Stimulated activated CD4-positive, alpha-beta T cell treated with anti-CD3 and anti-CD28 coated beads, Interleukin-12 subunit alpha, Interleukin-12 subunit beta, amount 100 ng/mL, for 48 hours (primary cell): ENCODE data around the gene TNS1.

Experiments used
- DNase-seq, 3 donors: peaks; one replicate each; pipeline ENCODE4 v3.0.0-alpha.2; 2020; ENCODE audit warnings: low read depth in 2 of 3, low spot score in 1 of 3

Gene TNS1

DNA sequence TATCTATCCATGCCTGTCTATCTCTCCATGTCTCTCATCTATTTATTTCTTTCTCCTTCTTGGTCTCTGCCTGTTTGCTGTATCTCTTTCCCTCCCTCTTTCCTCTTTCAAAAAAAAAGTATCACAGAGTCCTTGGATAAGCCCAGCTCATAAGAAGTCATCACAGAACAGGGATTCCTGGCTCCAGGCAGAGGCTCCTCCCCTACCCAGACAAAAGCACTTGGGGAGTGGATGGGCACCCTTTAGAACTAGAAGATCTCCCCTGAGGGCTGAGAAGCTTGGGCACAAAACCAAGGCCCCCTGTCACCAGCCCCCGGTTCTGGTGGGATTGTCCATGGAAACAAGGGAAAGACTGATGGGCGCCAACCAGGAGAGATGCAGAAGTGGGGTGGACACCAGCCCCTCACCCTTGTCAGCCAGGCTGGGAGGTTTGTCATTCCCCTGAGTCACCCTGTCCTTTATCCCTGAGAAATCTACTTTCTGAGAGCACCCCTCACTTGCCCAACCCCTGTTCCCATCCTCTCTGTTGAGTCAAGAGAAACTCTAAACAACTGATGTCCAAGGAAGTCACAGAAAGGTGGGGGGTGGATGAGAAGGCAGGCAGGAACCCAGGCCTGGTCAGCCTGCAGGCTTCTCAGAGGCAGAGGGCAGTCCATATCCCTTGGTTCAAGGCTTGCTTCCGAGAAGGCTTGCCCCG lies 127.1 kb downstream of the TNS1 start:
- DNase-seq, result no peak

- no peak for DNase-seq
Observed at GRCh38 chr2:217875138-217875537, 127.7 kb downstream of the TNS1 start.

- no peak for DNase-seq
Observed at GRCh38 chr2:217873371-217873770, 129.4 kb downstream of the TNS1 start.

DNA sequence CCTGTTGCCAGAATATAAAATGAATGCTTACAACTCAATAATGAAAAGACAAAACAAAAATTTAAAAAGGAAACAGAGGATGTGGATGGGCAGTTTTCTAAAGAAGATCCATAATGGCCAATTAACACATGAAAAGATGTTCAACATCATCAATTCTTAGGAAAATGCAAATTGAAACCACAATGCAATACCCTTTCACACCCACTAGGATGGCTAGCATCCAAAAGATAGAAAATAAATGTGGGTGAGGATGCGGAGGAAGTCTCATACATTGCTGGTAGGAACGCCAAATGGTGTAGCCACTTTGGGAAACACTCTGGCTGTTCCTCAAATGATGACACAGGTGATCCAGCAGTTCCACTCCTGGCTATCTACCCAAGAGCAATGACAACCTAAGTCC lies 130.5 kb downstream of the TNS1 start:
- no peak for DNase-seq

GRCh38 chr2:217870528-217871011 lies 132.2 kb downstream of the TNS1 start:
- no peak for DNase-seq

DNA sequence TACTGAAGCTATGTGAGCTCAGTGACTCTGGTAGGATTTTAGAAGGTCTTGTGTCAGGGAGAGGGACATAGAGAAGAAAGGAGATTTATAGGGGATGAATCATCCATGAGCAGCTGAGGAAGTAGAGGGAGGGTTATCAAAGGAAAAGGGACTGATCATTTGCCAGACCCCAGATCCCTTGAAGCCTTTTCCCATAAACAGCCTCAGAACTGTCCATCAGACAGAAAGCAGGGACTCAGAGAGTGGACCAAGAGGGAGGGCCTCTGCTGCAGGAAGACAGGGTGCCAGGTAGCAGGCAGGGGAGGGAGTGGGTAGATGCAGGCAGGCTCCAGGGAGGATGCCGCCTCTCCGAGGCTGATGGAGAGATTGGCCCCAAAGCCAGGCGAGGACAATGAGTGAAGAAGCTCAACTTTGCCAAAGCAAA lies 133.9 kb downstream of the TNS1 start:
- no peak for DNase-seq

DNA sequence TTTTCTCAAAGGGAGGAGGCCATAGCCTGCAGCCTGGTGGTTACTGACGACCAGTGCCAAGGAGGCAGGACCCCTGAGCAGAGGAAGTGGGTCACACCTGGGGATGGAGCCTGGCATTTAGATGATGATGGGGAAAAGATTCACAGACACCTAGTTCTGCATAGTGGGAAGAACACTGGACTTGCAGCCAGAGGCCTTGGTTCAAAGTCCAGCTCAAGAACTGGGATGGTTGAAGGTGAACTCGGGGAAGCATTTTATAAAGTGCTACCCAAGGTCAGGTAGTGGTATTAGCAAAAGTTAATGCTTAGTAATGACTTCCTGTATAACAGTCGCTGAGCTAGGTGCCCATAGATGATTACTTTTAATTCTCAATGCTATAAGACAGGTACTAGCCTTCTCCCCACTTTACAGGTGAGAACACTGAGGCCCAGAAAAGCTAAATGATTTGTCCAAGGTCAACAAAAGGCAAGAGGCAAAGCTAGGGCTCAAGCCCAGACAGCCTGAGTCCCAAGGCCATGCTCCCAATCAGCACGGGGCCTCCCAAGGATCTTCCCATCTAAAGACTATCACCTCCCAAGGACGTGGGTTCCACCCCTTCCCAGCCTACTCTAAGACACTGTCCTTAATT lies 134.4 kb downstream of the TNS1 start:
- DNase-seq, result no peak

GRCh38 chr2:217866457-217866856 lies 136.3 kb downstream of the TNS1 start:
- DNase-seq, result no peak

- DNase-seq, result no peak
Observed at GRCh38 chr2:217864963-217865772, 137.6 kb downstream of the TNS1 start.

DNA sequence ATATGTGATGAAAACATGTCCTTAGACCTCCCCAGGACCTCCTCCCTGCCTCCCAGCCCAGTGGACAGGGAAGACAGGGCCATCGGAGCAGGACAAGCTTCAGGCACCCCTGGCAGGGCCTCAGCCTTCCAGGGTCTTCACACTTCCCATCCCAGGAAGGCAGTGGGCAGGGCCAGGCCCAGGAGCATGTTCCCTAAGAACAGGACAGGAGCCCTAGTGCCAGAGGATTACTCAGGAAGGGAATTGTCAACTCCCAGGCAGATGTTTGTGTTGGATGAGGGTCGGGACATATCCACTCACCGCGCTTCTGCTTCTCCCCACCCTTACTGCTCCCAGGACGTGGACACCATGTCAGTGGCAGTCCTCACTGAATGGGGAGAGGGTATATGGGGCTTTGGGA lies 138.9 kb downstream of the TNS1 start:
- DNase-seq, result no peak

DNA sequence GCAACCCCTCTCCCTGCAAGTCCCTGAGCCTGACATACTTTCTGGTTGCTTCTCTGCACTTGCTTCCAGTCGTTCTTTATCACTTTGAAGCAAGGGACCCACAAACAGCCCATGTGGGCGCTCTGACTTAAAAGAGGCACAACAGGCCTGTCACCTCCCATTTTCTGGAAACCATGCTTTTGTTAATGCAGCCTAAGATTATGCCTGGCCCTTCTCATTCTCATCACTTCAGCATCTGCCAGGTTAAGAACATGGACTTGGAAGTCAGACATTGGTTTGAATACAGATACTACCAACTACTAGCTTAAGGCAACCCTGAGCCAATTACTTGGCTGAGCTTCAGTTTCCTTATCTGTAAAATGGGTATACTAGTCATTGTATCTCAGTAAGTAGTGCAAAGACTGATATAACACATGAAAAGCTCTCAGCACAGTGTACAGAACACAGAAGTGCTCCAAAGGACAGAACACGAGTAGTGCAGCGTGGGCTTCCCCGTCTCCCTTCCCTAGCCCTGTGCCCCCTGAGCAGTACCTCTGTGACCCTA lies 141.4 kb downstream of the TNS1 start:
- no peak for DNase-seq

- DNase-seq, result no peak
Observed at GRCh38 chr2:217859926-217860325, 142.9 kb downstream of the TNS1 start.

GRCh38 chr2:217858519-217859491 lies 144.0 kb downstream of the TNS1 start:
- no peak for DNase-seq

- no peak for DNase-seq
Observed at GRCh38 chr2:217857624-217858506, 144.9 kb downstream of the TNS1 start.

- DNase-seq, result no peak
Observed at GRCh38 chr2:217856871-217857270, 145.9 kb downstream of the TNS1 start.

GRCh38 chr2:217856159-217856558 lies 146.6 kb downstream of the TNS1 start:
- DNase-seq, result no peak

DNA sequence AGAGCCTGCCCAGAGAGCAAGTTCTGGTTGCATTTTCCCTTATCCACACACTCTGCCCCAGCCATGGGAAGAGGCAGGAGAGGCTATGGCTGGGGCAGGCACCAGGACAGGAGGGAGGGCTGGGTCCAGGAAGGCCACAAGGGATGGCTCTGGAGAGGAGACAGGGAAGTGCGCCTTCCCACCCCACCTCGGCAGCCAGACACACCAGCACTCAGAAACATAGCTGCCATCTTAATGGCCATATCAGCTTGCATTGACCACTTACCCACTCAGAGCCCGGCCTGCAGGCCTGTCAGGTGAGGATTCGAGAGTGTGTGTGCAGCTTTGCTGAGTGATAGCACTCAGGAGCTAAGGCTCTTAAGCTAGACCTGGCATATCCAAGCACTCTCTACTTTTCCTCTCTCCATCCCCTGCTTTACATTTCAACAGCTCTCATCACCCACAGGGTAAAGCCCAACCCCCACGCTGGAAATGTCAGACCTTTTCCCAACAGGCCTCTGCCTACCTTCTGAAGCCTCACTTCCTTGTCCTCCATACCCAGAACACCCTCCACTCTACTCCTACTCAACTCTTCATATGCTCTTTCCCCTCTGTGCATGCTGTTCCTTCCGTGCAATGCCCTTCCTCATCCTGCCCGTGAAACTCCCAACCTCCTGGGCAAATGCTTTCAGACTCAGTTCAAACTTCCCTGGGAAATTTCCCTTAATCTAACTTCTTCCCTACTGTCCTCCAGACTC lies 147.9 kb downstream of the TNS1 start:
- no peak for DNase-seq

DNA sequence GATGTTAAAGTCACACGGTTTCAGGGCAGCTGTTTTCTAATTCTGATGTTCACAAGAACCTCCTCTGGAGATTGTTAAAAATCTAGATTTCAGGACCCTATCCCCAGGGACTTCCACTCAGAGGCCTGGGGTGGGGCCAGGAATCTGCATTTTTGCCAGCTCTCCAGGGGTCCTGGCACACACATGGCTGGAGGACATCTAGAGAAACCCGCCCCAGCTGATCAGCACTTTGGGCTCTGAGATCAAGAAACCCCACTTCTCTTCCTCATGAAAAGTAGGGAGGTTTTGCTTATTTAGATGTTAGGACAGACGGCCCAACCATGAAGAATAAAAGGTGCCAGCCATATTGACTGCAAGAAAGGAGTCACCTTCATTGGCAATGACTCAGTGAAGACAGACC lies 148.8 kb downstream of the TNS1 start:
- DNase-seq, result no peak
